GM20000 (cell line): ENCODE measurements around the gene UBXN2A.
A peak's percentile ranks its signal among the peaks of the same experiment; 100 is the strongest.
"Not testable (repeated sequence)": the region's sequence is repeated elsewhere in the genome, so short reads cannot be mapped to it uniquely, and the experiment has no call there.

Experiments used
- DNase-seq: peaks from one replicate; pipeline ENCODE4 v3.0.0; 2012; ENCODE audit warnings: low spot score
- CTCF ChIP-seq: IDR thresholded peaks from 2 replicates; pipeline ENCODE4 v1.5.1; 2012; ENCODE audit warnings: mild to moderate bottlenecking, control low read depth; ENCODE audit errors: extremely low read depth, missing control alignments

The UBXN2A gene

DNA sequence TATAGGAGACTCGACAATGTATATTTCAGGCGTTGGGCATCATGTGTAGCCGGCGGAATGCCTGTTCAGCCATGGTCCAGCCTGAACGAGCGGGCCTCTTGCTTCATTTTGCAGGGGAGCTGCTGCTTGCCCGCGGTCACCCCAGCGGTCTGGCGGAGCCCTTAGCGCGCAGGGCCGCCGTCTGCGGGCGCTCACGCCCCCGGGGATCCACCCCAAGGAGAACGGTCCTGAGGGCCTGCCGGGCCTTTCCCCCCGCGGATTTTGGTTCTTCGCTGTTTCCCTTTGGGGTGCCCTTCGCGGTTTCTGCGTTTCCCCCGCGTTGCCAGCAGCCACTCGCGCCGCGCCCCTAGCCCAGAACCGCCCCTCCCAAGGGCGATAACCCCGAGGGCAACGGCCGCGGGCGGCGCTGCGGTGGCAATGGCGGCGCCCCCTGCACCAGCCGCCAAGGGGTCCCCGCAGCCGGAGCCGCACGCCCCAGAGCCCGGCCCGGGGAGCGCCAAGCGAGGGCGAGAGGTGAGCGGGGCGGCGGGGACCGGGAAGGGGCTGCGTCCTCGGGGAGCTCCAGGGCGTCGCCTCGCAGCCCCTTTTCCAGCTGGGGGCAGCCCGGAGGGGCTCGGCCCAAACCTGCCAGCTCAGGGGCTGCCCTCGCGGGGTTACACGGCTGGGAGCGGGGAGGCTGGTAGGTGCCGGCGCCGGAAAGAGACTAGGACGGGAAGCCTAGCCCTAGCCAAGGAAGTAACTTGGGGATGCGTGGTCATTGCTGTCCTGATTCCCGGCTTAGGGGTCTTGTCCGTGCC, 69.6 kb downstream of the UBXN2A start, which contains the start of gene MFSD2B:
Gene MFSD2B (plus strand): TSS at position 406 of the 797 bp plus-strand sequence. CDS start 12 bp downstream, at position 418.
- no peak for TF ChIP-seq CTCF
- DNase-seq = peak; percentile 58

- DNase-seq = no peak
- TF ChIP-seq CTCF = no peak
Observed at GRCh38 chr2:24010477-24011249, 70.4 kb downstream of the UBXN2A start.

DNA sequence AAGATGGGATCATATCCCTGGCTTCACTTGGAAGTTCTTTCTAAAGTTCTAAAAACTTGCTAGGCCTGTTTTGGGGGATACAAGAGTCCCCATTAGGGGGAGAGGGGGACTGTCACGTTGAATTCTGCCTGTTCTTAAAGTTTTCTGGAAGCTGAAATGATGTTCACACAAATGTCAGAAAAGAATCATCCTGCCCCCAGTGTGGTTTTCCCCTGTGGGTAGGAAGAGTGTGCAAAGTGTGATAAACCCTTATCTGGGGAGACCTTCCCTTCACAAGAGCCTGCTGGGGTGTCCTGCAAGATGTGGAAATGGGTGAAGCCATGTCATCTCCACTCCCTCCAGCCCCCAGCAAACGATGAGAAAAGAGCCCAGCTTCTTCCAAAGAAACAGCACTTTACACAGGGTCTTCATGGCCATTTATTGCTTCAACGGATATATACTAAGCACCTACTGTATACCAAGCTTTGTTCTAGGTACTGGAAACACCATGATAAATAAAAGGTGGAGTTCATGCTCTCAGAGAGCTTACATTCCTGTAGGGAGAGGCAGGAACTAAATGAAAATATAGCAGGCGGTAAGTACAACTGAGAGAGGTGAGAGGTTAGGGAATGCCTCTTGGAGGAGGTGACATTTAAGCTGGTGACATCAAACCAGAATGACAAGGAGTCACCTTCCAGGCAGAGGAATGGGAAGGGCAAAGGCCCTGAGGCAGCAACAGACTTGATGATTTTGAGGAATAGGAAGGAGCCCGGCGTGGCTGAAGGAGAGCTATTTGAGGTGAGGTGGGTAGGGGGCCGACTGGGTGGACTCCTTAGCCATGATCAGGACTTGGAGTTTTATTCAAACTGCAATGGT, 71.2 kb downstream of the UBXN2A start:
- TF ChIP-seq CTCF = no peak
- no peak for DNase-seq

DNA sequence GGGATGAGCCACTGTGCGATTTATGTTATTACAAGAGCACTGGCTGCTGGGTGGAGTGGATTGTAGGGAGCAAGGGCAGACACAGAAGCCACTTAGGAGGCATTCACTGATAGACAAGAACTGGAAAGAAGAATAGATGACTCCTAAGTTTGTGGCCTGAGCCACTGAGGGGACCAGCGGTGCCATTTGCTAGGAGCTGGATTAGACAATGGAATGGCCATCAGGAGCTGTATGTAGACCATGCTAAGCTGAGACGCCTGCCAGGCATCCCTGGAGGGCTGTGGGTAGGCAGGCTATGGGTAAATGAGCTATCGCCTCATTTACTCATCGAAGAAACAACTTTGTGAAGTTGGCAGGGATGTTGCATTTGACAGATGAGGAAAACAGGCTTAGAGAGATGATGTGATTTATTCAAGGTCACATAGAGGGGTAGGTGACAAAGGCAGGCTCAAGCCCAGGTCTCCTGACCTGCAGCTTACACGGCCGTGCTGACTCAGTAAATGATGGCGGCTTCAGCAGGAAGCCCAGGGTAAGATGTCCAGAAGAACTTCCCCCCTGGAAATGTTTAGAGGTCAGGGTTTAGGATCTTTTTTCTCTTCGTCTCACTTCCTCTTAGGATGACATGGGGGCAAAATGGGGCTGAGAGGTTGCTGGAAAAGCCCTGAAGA, 72.4 kb downstream of the UBXN2A start:
- DNase-seq = no peak
- no peak for TF ChIP-seq CTCF

- DNase-seq = not testable (repeated sequence)
Observed at GRCh38 chr2:24014902-24015301, 74.6 kb downstream of the UBXN2A start.

DNA sequence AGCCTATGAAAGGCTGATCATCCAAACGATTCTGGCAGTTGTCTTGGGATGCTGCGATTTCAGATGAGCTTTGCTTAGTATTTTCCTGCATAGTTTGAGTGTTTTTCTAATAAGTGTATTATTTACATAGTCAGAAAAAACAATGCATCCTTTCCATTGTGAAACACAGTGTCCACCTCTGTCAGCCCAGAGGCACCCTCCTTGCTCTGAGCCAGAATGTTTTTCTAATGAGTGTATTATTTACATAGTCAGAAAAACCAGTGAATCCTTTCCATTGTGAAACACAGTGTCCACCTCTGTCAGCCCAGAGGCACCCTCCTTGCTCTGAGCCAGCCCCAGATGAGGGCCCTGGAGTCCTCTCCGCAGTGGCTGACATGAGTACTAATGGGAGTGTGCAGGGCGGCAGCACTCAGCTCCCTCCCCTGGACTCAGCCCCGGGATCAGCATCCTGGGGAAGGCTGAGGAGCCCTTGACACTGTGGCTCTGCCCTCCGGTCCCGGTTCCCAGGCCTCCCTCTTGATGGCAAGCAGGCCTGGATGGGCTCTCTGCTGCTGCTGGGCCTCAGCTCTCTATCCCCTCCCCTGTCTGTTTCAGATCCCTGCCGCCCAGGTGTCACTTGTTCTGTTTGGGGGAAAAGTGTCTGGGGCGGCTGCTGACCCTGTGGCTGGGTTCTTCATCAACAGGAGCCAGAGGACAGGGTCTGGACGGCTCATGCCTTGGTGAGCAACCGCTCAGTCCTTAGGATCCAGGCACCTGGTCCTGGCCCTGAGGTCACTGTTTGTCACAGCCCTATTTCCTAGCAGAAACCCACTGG, 75.5 kb downstream of the UBXN2A start:
- no peak for TF ChIP-seq CTCF
- no peak for DNase-seq

DNA sequence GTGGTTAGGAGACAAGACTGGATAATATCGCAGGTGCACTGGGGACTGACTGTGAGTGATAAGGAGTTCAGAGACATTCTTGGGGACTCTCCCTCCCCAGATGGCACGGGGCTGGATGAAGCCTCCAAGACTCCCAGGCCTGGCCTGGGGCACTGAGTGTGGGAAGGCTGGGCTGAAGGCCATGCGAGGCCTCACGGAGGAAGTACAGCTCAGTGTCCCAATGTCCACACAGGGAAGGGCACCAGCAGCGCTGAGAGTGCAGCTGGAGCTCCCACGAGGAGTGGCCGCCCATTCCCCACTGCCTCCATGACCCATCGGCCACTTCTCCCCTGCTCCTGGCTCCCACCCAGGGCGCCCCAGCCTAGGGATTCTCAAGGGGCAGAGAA, 76.1 kb downstream of the UBXN2A start:
- no peak for TF ChIP-seq CTCF
- DNase-seq = no peak
